DOHH2 (cell line): ENCODE data around the gene RBM22.

Experiments used
- H3F3A ChIP-seq: fragments of 200-600 bp; sonication (generic), shearing (Covaris generic); 2 replicates; pipeline ENCODE4 v1.6.0; 2016; ENCODE audit warnings: antibody characterized with exemption, mild to moderate bottlenecking; ENCODE audit not compliant: control insufficient read depth, insufficient read depth
- H3K27ac ChIP-seq: fragments of 200-600 bp; sonication (generic); 2 replicates; pipeline ENCODE4 v1.5.1; 2014; ENCODE audit warnings: low read depth, mild to moderate bottlenecking, low read length, moderate library complexity
- H3K27me3 ChIP-seq: fragments of 200-600 bp; sonication (generic); 2 replicates; pipeline ENCODE4 v1.6.1; 2014; ENCODE audit warnings: mild to moderate bottlenecking, low read length, mixed read lengths; ENCODE audit not compliant: control insufficient read depth
- H3K36me3 ChIP-seq: fragments of 200-600 bp; sonication (generic); 2 replicates; pipeline ENCODE4 v1.6.1; 2014; ENCODE audit warnings: mild to moderate bottlenecking, low read length, moderate library complexity, mixed read lengths; ENCODE audit not compliant: control insufficient read depth
- H3K4me1 ChIP-seq: fragments of 200-600 bp; sonication (generic); 2 replicates; pipeline ENCODE4 v1.6.1; 2014; ENCODE audit warnings: mild to moderate bottlenecking, low read length, mixed read lengths; ENCODE audit not compliant: control insufficient read depth
- H3K4me2 ChIP-seq: fragments of 200-600 bp; sonication (generic); 2 replicates; pipeline ENCODE4 v1.6.0; 2014; ENCODE audit warnings: mild to moderate bottlenecking, low read length, moderate library complexity
- H3K4me3 ChIP-seq: fragments of 200-600 bp; sonication (generic); 2 replicates; pipeline ENCODE4 v1.5.1; 2014; ENCODE audit warnings: mild to moderate bottlenecking, low read length, mixed read lengths
- H3K79me2 ChIP-seq: fragments of 200-600 bp; sonication (generic); 2 replicates; pipeline ENCODE4 v1.6.1; 2014; ENCODE audit warnings: mild to moderate bottlenecking, low read length, mixed read lengths; ENCODE audit not compliant: control insufficient read depth
- H3K9me2 ChIP-seq: fragments of 200-600 bp; sonication (generic); replicated peaks from 2 replicates; pipeline ENCODE4 v1.6.1; 2014; ENCODE audit warnings: mild to moderate bottlenecking, low read length, mixed read lengths; ENCODE audit not compliant: control insufficient read depth
- H3K9me3 ChIP-seq: fragments of 200-600 bp; sonication (generic); 2 replicates; pipeline ENCODE4 v1.6.1; 2014; ENCODE audit warnings: antibody characterized with exemption, low read length, mixed read lengths; ENCODE audit not compliant: control insufficient read depth, insufficient read depth
- H4K20me1 ChIP-seq: fragments of 200-600 bp; sonication (generic); 2 replicates; pipeline ENCODE4 v1.6.0; 2014; ENCODE audit warnings: low read depth, mild to moderate bottlenecking, antibody characterized with exemption, low read length, moderate library complexity; ENCODE audit not compliant: control insufficient read depth, insufficient read depth
- EZH2phosphoT487 ChIP-seq: fragments of 200-600 bp; sonication (generic); IDR thresholded peaks from 2 replicates; pipeline ENCODE4 v1.6.1; 2017; ENCODE audit warnings: borderline replicate concordance, mild to moderate bottlenecking, antibody characterized with exemption, low read length, moderate library complexity, mixed read lengths
- TF ChIP-seq, protein P1 (sequence below): fragments of 200-600 bp; sonication (generic); IDR thresholded peaks from one replicate; pipeline ENCODE4 v1.5.1; 2014; ENCODE audit warnings: antibody characterized with exemption, mild to moderate bottlenecking, low read depth, low read length; ENCODE audit not compliant: poor library complexity, severe bottlenecking

Gene RBM22

DNA sequence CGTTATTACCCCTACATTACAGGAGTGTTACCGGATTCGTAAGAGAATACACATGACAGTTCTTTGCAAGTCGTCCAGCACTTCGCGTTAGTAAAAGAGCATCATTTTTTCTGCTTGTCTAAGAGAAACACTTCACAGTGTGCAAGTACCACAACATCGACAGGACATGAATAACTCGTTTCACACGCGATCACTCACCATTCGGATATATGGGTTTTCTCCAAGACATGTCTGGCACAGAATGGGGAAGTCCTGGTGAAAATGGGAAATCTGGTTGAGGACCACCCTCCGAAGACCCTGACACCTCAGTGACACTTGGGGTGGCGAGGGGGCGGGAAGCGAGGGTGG is 642 bp downstream of the RBM22 start:
- peak overlapping the region; percentile 70 for H3K27ac ChIP-seq

DNA sequence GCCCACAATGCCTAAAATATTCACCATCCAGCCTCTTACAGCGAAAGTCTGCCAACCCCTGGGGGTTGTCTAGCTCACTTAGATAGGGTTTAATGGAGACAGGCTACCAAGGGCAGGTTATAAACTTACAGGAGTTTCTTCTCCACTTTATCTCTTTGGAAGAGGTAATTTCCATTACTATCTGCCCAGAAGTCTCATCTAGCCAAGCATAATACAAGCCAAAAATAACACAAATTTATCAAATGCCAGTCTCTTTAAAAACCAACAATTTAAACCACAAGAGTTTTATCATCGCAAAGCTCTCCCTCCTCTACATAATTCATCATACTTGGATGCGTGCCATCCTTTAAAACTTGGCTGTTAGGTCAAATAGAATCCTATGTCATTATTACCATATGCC is 6.2 kb downstream of the RBM22 start:
- Histone ChIP-seq H3K4me1 (peaks cover 7% of the 10 kb centered on the region), H3K79me2 (peaks cover 15% of the 10 kb centered on the region), H3K9me3 (no peaks in the 10 kb centered on the region), H3K36me3 (peaks cover 91% of the 10 kb centered on the region), H3F3A (peaks cover 6% of the 10 kb centered on the region), H4K20me1 (peaks cover under 1% of the 10 kb centered on the region; the same call in 1 of the 2 replicates), H3K4me2 (no peak overlapping the region), H3K9me2 (no peaks in the 10 kb centered on the region), H3K27me3 (no peaks in the 10 kb centered on the region), H3K27ac (no peak overlapping the region), H3K4me3 (no peak overlapping the region)
- TF ChIP-seq, protein P1, sequence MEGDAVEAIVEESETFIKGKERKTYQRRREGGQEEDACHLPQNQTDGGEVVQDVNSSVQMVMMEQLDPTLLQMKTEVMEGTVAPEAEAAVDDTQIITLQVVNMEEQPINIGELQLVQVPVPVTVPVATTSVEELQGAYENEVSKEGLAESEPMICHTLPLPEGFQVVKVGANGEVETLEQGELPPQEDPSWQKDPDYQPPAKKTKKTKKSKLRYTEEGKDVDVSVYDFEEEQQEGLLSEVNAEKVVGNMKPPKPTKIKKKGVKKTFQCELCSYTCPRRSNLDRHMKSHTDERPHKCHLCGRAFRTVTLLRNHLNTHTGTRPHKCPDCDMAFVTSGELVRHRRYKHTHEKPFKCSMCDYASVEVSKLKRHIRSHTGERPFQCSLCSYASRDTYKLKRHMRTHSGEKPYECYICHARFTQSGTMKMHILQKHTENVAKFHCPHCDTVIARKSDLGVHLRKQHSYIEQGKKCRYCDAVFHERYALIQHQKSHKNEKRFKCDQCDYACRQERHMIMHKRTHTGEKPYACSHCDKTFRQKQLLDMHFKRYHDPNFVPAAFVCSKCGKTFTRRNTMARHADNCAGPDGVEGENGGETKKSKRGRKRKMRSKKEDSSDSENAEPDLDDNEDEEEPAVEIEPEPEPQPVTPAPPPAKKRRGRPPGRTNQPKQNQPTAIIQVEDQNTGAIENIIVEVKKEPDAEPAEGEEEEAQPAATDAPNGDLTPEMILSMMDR, result no peak
- no peak for TF ChIP-seq EZH2phosphoT487

More for the DNA sequence above, 642 bp downstream of the RBM22 start:
- Histone ChIP-seq H3K79me2 (peaks cover 30% of the 10 kb centered on the region), H3F3A (peaks cover 3% of the 10 kb centered on the region; the same call in 1 of the 2 replicates), H3K36me3 (peaks cover 54% of the 10 kb centered on the region), H3K4me1 (peaks cover 16% of the 10 kb centered on the region), H3K9me3 (no peaks in the 10 kb centered on the region), H3K9me2 (no peaks in the 10 kb centered on the region), H3K27me3 (no peaks in the 10 kb centered on the region), H3K4me2 (peak overlapping the region; percentile 81), H4K20me1 (peaks cover 8% of the 10 kb centered on the region; the same call in 1 of the 2 replicates), H3K4me3 (peak overlapping the region; percentile 91)
- TF ChIP-seq EZH2phosphoT487, result no peak
- TF ChIP-seq, protein P1, result no peak

- Histone ChIP-seq H3K9me2 (no peaks in the 10 kb centered on the region), H3K9me3 (no peaks in the 10 kb centered on the region), H3K36me3 (peaks cover 67% of the 10 kb centered on the region), H3K4me2 (no peak overlapping the region), H3F3A (peaks cover 6% of the 10 kb centered on the region), H3K27ac (no peak overlapping the region), H3K4me3 (no peak overlapping the region), H3K27me3 (no peaks in the 10 kb centered on the region), H3K4me1 (no peaks in the 10 kb centered on the region), H4K20me1 (no peaks in the 10 kb centered on the region), H3K79me2 (no peaks in the 10 kb centered on the region)
- TF ChIP-seq EZH2phosphoT487, result no peak
- TF ChIP-seq, protein P1, result no peak
Observed at GRCh38 chr5:150692276-150692675, 8.6 kb downstream of the RBM22 start.
